OCI-LY7 (cell line): ENCODE measurements around the gene LBR.
"Not testable (repeated sequence)": the region's sequence is repeated elsewhere in the genome, so short reads cannot be mapped to it uniquely, and the experiment has no call there.

ENCODE experiments used
- EZH2phosphoT487 ChIP-seq: fragments of 200-600 bp; sonication (generic); IDR thresholded peaks from 2 replicates; pipeline ENCODE4 v1.6.1; 2018; ENCODE audit warnings: low read depth, borderline replicate concordance, mild to moderate bottlenecking, mixed run types, antibody characterized with exemption, low read length, moderate library complexity, mixed read lengths
- TF ChIP-seq, protein P1 (sequence below): fragments of 200-600 bp; sonication (generic); conservative IDR thresholded peaks from 2 replicates; pipeline ENCODE4 v1.5.1; 2014; ENCODE audit warnings: mild to moderate bottlenecking, antibody characterized with exemption, low read length, moderate library complexity, mixed read lengths

DNA sequence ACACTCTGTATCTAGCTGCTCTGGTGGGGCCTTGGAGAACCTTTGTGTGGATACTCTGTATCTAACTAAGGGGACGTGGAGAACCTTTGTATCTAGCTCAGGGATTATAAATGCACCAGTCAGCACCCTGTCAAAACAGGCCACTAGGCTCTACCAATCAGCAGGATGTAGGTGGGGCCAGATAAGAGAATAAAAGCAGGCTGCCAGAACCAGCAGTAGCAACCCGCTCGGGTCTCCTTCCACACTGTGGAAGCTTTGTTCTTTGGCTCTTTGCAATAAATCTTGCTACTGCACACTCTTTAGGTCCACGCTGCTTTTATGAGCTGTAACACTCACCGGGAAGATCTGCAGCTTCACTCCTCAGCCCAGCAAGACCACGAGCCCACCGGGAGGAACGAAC is 45.4 kb upstream of the LBR start:
- TF ChIP-seq, protein P1, sequence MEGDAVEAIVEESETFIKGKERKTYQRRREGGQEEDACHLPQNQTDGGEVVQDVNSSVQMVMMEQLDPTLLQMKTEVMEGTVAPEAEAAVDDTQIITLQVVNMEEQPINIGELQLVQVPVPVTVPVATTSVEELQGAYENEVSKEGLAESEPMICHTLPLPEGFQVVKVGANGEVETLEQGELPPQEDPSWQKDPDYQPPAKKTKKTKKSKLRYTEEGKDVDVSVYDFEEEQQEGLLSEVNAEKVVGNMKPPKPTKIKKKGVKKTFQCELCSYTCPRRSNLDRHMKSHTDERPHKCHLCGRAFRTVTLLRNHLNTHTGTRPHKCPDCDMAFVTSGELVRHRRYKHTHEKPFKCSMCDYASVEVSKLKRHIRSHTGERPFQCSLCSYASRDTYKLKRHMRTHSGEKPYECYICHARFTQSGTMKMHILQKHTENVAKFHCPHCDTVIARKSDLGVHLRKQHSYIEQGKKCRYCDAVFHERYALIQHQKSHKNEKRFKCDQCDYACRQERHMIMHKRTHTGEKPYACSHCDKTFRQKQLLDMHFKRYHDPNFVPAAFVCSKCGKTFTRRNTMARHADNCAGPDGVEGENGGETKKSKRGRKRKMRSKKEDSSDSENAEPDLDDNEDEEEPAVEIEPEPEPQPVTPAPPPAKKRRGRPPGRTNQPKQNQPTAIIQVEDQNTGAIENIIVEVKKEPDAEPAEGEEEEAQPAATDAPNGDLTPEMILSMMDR, result not testable (repeated sequence)
- TF ChIP-seq EZH2phosphoT487, result not testable (repeated sequence)
